ENCODE results near the gene MKKS.

- TF ChIP-seq RERE (CRISPR knock-in tag; IDR thresholded peaks at IDR 0.05; ENCODE audit: borderline replicate concordance) (no peak), SAFB (IDR thresholded peaks at IDR 0.05; ENCODE audit: borderline replicate concordance, low read depth, low read length) (no peak), CUX1 (CRISPR knock-in tag; IDR thresholded peaks at IDR 0.05) (no peak), ZNF449 (CRISPR knock-in tag; IDR thresholded peaks at IDR 0.05) (no peak), KDM4B (IDR thresholded peaks at IDR 0.05; ENCODE audit: borderline replicate concordance in 2 of 2, low read depth in 1 of 2) (no peak)
Observed at GRCh38 chr20:10419550-10420133, 14.4 kb downstream of the MKKS start.
